ENCODE data around the gene SYT9. TPM values are rescaled to one million over a fixed set of nuclear protein-coding genes. Genes with fewer than 3 reads are reported as not detected.

Gene SYT9
- total RNA-seq, 1 donor from 2014 or later, result not detected

DNA sequence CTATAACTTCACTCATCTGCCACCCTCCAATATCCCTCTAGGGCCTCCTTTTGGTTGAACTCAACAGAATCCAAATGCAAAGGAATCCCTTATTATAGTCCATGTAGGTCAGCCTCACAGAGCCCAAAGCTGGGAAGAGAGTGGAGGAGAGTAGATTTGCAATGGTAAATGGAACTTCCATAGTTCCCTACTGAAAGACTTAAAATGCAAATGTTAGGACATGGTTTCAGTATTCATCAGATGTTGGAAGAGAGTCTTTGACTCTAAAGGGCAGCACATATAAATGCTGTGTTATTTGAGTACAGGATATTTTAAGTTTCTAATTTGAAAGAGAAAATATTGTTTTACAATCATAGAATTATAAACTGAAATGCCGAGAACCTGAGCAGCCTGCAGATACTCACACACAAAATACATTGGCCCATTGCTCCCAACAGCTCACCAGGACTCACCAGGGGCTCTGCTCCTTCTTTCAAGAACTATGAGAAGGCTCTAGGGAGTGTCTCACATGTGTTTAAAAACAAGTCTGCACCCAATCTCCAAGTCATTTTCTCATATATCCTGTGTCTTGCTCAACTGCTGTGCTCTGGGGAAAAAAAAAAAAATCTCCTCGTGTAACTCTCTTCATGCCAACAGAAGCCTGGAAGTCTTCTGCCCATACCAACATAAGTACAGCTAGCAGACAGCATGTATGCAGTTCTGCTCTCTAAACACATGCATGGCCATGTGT lies 39.6 kb downstream of the SYT9 start:
- no peak for DNase-seq
- Mint-ChIP-seq H3K9me3 (peaks cover 5% of the 10 kb centered on the region), H3K4me3 (no peak overlapping the region), H3K4me1 (no peaks in the 10 kb centered on the region), H3K27ac (no peak overlapping the region), H3K36me3 (ENCODE audit: low read depth) (no peaks in the 10 kb centered on the region), H3K27me3 (no peaks in the 10 kb centered on the region)
- intact Hi-C loops (cut with micrococcal nuclease), result no loop called here

DNA sequence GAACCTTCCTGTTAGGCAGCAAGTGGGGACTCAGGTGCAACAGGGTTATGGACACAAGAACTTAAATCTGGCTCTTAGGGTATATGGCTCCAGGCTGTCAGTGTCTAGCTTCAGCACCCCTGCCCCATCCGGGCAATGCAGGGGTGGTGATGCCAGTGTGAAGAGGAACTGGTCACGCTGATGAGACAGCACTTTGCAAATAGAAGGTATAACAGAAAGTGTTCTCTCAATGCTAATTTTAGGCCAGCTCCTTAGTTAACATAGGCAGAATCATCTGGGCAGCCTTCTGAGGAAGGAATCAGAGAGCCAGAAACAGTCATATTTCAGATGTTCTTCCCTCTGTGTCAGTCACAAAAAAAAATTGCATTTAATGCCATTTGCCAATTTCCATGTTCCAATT lies 41.2 kb downstream of the SYT9 start:
- no peaks in the 10 kb centered on the region for H3K36me3 Mint-ChIP-seq (ENCODE audit: low read depth)
- intact Hi-C loops (cut with micrococcal nuclease), result no loop called here
- H3K4me1 Mint-ChIP-seq, result no peaks in the 10 kb centered on the region
- no peaks in the 10 kb centered on the region for H3K27me3 Mint-ChIP-seq
- no peaks in the 10 kb centered on the region for H3K9me3 Mint-ChIP-seq
- no peak overlapping the region for H3K4me3 Mint-ChIP-seq
- no peak for DNase-seq
- H3K27ac Mint-ChIP-seq, result no peak overlapping the region

DNA sequence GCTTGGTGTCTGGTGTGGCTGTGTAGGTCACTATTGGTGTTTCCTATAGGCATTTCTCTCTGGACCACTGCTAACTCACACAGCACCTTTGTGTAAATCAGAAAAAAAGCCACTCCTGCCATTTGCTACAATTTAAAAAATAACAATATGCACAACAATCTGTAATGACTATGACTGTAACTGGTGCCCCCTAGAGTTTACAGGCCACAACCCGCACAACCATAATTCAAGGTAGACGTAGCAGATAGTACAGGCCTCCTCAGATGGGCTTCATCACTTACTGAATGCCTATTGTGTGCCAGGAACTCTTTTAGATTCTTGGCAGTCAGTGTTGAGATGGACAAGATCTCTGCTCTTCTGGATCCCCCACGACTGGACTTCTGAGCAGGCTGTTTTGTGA lies 47.7 kb downstream of the SYT9 start:
- Mint-ChIP-seq H3K4me1 (no peaks in the 10 kb centered on the region), H3K36me3 (ENCODE audit: low read depth) (no peaks in the 10 kb centered on the region), H3K9me3 (no peaks in the 10 kb centered on the region), H3K4me3 (no peak overlapping the region), H3K27me3 (no peaks in the 10 kb centered on the region), H3K27ac (no peak overlapping the region)
- DNase-seq, result no peak
- intact Hi-C loops (cut with micrococcal nuclease), result no loop called here

- no peaks in the 10 kb centered on the region for H3K9me3 Mint-ChIP-seq
- H3K4me1 Mint-ChIP-seq, result no peaks in the 10 kb centered on the region
- no peaks in the 10 kb centered on the region for H3K36me3 Mint-ChIP-seq (ENCODE audit: low read depth)
- no peaks in the 10 kb centered on the region for H3K27me3 Mint-ChIP-seq
- intact Hi-C loops (cut with micrococcal nuclease), result no loop called here
- no peak overlapping the region for H3K27ac Mint-ChIP-seq
- no peak overlapping the region for H3K4me3 Mint-ChIP-seq
- DNase-seq, result peak; percentile 35
Measured at GRCh38 chr11:7300281-7300680, 48.6 kb downstream of the SYT9 start.

GRCh38 chr11:7303146-7303545 lies 51.4 kb downstream of the SYT9 start:
- H3K4me1 Mint-ChIP-seq, result no peaks in the 10 kb centered on the region
- intact Hi-C loops (cut with micrococcal nuclease), result no loop called here
- H3K9me3 Mint-ChIP-seq, result no peaks in the 10 kb centered on the region
- H3K27ac Mint-ChIP-seq, result no peak overlapping the region
- H3K4me3 Mint-ChIP-seq, result no peak overlapping the region
- peak; percentile 41 for DNase-seq
- no peaks in the 10 kb centered on the region for H3K36me3 Mint-ChIP-seq (ENCODE audit: low read depth)
- H3K27me3 Mint-ChIP-seq, result no peaks in the 10 kb centered on the region

- Mint-ChIP-seq H3K4me3 (no peak overlapping the region), H3K27me3 (no peaks in the 10 kb centered on the region), H3K4me1 (no peaks in the 10 kb centered on the region), H3K36me3 (ENCODE audit: low read depth) (no peaks in the 10 kb centered on the region), H3K27ac (no peak overlapping the region), H3K9me3 (no peaks in the 10 kb centered on the region)
- intact Hi-C loops (cut with micrococcal nuclease), result no loop called here
- DNase-seq, result no peak
Measured at GRCh38 chr11:7306900-7307299, 55.2 kb downstream of the SYT9 start.

DNA sequence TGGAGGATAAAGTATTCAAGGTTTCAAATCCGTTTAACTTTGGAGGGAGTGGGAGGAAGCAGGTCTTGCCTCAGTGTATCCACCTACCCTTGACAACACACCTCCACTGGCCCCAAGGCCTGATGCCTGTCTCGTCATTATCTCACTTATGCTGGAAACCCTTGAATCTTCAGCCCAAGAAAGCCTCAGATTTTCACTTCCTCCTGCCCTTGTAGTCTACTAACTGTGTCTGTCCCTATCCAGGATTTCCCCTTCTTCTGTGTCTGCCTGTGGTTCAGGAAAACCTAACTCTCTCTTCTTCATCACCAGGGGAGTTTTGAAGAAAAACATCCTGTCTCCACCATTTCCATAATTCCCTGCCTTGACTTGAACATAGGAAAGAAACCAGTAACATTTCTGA lies 56.1 kb downstream of the SYT9 start:
- no peak overlapping the region for H3K27ac Mint-ChIP-seq
- no peaks in the 10 kb centered on the region for H3K27me3 Mint-ChIP-seq
- H3K9me3 Mint-ChIP-seq, result no peaks in the 10 kb centered on the region
- intact Hi-C loops (cut with micrococcal nuclease), result no loop called here
- H3K36me3 Mint-ChIP-seq (ENCODE audit: low read depth), result no peaks in the 10 kb centered on the region
- no peak for DNase-seq
- H3K4me1 Mint-ChIP-seq, result no peaks in the 10 kb centered on the region
- no peak overlapping the region for H3K4me3 Mint-ChIP-seq

DNA sequence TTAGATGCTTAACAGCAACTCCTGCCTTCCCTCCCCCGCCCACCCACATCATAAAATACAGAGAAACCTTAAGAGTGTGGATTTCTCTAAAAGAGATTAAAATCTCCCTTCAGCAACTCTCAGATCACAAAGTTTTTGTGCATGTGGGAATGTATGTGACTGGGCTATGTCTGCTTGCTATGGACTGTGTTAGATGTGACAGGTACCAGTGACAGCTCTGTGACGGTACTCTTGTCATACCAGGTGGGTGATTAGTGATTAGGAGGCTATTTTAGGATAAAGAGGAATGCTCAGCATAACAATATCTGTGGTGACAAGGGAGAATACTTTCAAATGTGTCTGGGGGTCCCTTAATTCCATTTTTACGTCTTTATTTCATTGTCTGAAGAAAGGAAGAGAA lies 60.2 kb downstream of the SYT9 start:
- H3K4me3 Mint-ChIP-seq, result no peak overlapping the region
- no peaks in the 10 kb centered on the region for H3K4me1 Mint-ChIP-seq
- no peak overlapping the region for H3K27ac Mint-ChIP-seq
- no peaks in the 10 kb centered on the region for H3K27me3 Mint-ChIP-seq
- no peak for DNase-seq
- no peaks in the 10 kb centered on the region for H3K36me3 Mint-ChIP-seq (ENCODE audit: low read depth)
- no peaks in the 10 kb centered on the region for H3K9me3 Mint-ChIP-seq
- intact Hi-C loops (cut with micrococcal nuclease), result no loop called here

- Mint-ChIP-seq H3K27me3 (no peaks in the 10 kb centered on the region), H3K9me3 (no peaks in the 10 kb centered on the region), H3K4me1 (no peaks in the 10 kb centered on the region), H3K36me3 (ENCODE audit: low read depth) (no peaks in the 10 kb centered on the region), H3K27ac (no peak overlapping the region), H3K4me3 (no peak overlapping the region)
- intact Hi-C loops (cut with micrococcal nuclease), result no loop called here
- peak; percentile 28 for DNase-seq
Measured at GRCh38 chr11:7314811-7315604, 63.3 kb downstream of the SYT9 start.

DNA sequence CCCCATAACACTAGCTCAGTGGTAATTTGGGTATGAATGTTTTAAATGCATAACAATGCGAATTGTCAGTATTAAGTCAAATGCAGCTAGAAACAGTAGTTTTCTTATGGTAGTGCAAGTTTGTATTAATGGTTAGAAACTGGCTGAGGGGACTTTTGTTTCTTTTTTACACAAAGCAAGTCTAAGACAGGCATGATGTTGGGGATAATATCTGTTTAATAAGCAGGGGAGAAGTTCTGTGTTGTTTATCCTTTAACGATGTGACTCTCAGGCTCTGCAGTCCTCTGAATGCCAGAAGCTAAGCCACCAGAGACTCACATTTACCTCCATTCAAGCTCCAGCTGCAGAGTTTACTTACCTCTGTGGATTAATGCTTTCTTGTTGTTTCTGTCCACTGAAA lies 67.8 kb downstream of the SYT9 start:
- Mint-ChIP-seq H3K27me3 (peaks cover 6% of the 10 kb centered on the region), H3K36me3 (ENCODE audit: low read depth) (no peaks in the 10 kb centered on the region), H3K4me3 (no peak overlapping the region), H3K27ac (no peak overlapping the region), H3K4me1 (no peaks in the 10 kb centered on the region), H3K9me3 (no peaks in the 10 kb centered on the region)
- DNase-seq, result no peak
- intact Hi-C loops (cut with micrococcal nuclease), result no loop called here

DNA sequence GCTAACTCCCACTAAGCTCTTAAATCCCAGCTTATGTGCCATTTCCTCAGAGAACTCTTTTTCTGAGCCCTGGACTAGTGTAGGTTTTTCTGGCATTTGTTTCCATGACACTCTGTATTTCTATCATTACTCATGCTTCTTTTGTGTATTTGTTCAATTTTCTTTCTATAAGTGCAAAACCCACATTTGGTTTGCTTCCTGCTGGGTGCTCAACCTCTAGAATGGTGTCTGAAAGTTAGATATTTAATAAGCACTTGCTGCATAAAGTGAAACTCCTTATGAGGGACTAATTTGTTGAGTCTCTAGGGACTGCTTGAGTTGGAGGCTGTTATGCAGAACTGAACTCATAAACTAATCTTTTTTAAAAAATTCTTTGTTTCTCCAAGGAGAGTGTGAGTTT lies 68.6 kb downstream of the SYT9 start:
- no peaks in the 10 kb centered on the region for H3K4me1 Mint-ChIP-seq
- no peaks in the 10 kb centered on the region for H3K9me3 Mint-ChIP-seq
- H3K36me3 Mint-ChIP-seq (ENCODE audit: low read depth), result no peaks in the 10 kb centered on the region
- no peak for DNase-seq
- H3K27me3 Mint-ChIP-seq, result peaks cover 6% of the 10 kb centered on the region
- intact Hi-C loops (cut with micrococcal nuclease), result no loop called here
- H3K27ac Mint-ChIP-seq, result no peak overlapping the region
- no peak overlapping the region for H3K4me3 Mint-ChIP-seq

DNA sequence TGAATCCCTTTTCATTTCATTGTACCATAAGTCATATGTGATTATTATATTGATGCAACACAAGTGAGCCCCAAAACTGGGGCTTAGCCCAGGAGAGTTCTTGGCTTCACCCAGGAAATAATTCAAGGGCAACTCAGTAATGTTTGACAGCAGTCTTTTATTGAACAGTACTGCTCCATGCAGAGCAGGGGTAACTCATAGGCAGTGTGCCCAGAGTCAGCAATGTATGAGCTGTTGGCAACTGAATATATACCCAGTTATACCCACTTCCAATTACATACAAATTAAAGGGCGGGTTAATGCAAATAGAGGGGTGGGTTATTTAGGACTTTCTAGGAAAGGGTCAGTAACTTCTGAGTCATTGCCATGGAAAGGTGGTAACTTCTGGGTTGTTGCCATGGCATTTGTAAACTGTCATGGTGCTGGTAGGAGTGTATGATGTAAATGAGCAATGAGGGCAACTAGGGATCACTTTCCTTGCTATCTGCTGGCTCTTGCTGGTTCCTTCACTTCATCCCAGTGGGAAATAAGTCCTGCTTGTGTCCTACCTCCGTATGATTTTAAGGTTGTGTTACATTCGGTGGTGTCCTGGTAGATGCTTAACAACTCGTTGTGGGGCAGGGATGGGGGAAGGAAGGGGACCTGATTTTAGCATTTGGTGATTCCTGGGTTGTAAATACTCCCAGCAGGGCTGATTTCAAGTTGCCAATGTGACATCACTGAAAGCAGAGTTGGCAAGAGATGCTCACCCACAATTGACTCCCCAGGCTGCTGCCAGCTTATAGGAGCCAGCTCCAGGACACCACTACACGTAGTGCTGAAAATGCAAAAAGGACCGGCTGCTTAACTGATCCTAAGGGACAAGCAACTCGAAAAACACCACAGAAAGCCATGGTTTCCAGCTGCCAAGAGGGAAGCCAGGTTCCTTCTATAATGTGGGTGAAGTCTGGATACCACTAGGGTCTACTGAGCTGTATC lies 70.1 kb downstream of the SYT9 start:
- no peak overlapping the region for H3K4me3 Mint-ChIP-seq
- H3K4me1 Mint-ChIP-seq, result no peaks in the 10 kb centered on the region
- H3K27ac Mint-ChIP-seq, result no peak overlapping the region
- H3K36me3 Mint-ChIP-seq (ENCODE audit: low read depth), result no peaks in the 10 kb centered on the region
- peak; percentile 48 for DNase-seq
- peaks cover 6% of the 10 kb centered on the region for H3K27me3 Mint-ChIP-seq
- H3K9me3 Mint-ChIP-seq, result no peaks in the 10 kb centered on the region
- intact Hi-C loops (cut with micrococcal nuclease), result no loop called here

DNA sequence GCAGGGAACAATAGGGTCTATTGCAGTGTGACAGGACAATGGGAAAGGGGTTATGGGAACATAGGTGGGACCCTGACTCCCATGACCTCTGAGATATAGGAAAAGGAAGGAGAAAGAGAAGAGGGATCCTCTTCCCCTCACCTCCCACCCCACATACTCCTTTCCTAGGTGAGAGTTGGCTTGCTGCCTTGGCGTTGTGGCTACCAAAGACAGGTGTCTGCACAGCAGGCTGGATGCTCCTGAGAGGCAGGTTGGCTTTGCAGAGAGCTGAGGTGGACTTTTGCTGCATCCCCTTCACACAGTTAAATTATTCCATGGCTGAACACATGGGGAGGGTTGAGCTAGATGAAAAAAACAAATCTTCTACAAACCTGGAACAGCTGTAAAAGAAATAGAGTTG lies 80.7 kb downstream of the SYT9 start:
- no peaks in the 10 kb centered on the region for H3K4me1 Mint-ChIP-seq
- H3K27me3 Mint-ChIP-seq, result no peaks in the 10 kb centered on the region
- H3K27ac Mint-ChIP-seq, result no peak overlapping the region
- intact Hi-C loops (cut with micrococcal nuclease), result no loop called here
- no peak overlapping the region for H3K4me3 Mint-ChIP-seq
- H3K9me3 Mint-ChIP-seq, result no peaks in the 10 kb centered on the region
- DNase-seq, result peak; percentile 35
- no peaks in the 10 kb centered on the region for H3K36me3 Mint-ChIP-seq (ENCODE audit: low read depth)

DNA sequence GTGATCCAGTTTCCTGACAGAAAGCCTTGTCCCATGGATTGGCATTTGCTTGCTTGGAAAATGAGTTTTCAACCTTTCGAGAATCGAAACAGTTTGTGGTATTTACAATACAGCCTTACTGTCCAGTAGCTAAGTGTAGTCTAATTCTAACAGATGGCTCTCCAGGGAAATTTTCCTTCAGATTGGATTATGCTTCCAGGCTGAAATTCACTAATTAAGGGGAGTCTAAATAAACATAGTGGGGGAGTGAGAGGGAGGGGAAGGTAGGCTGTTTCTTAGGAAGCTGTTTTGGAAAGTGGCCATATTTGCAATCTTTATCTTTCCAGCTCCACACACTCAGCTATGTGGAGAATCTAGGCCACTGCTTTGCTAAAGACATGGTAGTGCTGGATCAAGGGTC lies 81.3 kb downstream of the SYT9 start:
- H3K9me3 Mint-ChIP-seq, result no peaks in the 10 kb centered on the region
- no peak for DNase-seq
- no peak overlapping the region for H3K27ac Mint-ChIP-seq
- H3K4me1 Mint-ChIP-seq, result no peaks in the 10 kb centered on the region
- H3K36me3 Mint-ChIP-seq (ENCODE audit: low read depth), result no peaks in the 10 kb centered on the region
- H3K4me3 Mint-ChIP-seq, result no peak overlapping the region
- intact Hi-C loops (cut with micrococcal nuclease), result no loop called here
- H3K27me3 Mint-ChIP-seq, result no peaks in the 10 kb centered on the region

Data from activated CD4-positive, alpha-beta T cell treated with anti-CD3 and anti-CD28 coated beads, Interleukin-2, amount 10 ng/mL, durations not matched to agents 24 days and 14 days (primary cell).